HL-60 (cell line): ENCODE measurements around the gene ABCA1.

Experiments
- CTCF ChIP-seq: IDR thresholded peaks from one replicate; pipeline ENCODE4 v1.5.1; 2011; ENCODE audit warnings: low read length, control low read depth, inconsistent platforms; ENCODE audit not compliant: insufficient read depth
- POLR2AphosphoS5 ChIP-seq: IDR thresholded peaks from 2 replicates; pipeline ENCODE4 v1.6.1; 2012; ENCODE audit warnings: low read depth
- REST ChIP-seq: IDR thresholded peaks from 2 replicates; pipeline ENCODE4 v1.6.1; 2012; ENCODE audit warnings: low read depth; ENCODE audit not compliant: insufficient replicate concordance

GRCh38 chr9:104944356-104944755 lies 16.4 kb upstream of the ABCA1 start:
- TF ChIP-seq CTCF (no peak), REST (no peak), POLR2AphosphoS5 (no peak)
